Motor neuron (in vitro differentiated cells): ENCODE measurements around the gene TOX2. TPM values are rescaled to one million over a fixed set of nuclear protein-coding genes. Genes with fewer than 3 reads are reported as not detected.

Experiments used
- ATAC-seq, 8 experiments: fragments of 200-7000 bp; cut with Tn5 transposase; replicated peaks in 6 of 8; 2 replicates each; pipeline ENCODE4 v1.8.0; 2021; ENCODE audit warnings: mild to moderate bottlenecking in 8 of 8, moderate library complexity in 8 of 8
- H3K27ac ChIP-seq, 2 donors: fragments of 250-450 bp; sonication (Bioruptor Pico); 2 replicates each; pipeline ENCODE4 v1.9.0; 2021; ENCODE audit warnings: antibody characterized with exemption in 2 of 2, mild to moderate bottlenecking in 2 of 2, moderate library complexity in 1 of 2
- H3K4me1 ChIP-seq, 2 donors: fragments of 250-450 bp; sonication (Bioruptor Pico); replicated peaks in 1 of 2; 2 replicates each; pipeline ENCODE4 v1.6.1; 2021; ENCODE audit warnings: antibody characterized with exemption in 2 of 2, mild to moderate bottlenecking in 2 of 2, moderate library complexity in 1 of 2
- H3K4me3 ChIP-seq, 5 donors: fragments of 250-450 bp; sonication (Bioruptor Pico); 2 replicates each; pipeline ENCODE4 v1.9.0; 2021; ENCODE audit warnings: antibody characterized with exemption in 5 of 5, mild to moderate bottlenecking in 5 of 5, moderate library complexity in 4 of 5
- WGBS, 10 experiments: fragments of 450-650 bp; shearing (Covaris generic); methylation state at CpG; one replicate each; pipeline ENCODE4 v1.0.0; 2022; 5-methylcytosine and 5-hydroxymethylcytosine counted together
- in situ Hi-C, 9 experiments: fragments of 400-800 bp; cut with MboI; loops; one replicate each; pipeline ENCODE4 v1.15.0; 2021; ENCODE audit warnings: low sequenced_read_pairs in 9 of 9, low pct_unique_long_range_greater_than_20kb in 2 of 9; ENCODE audit not compliant: unreplicated experiment in 9 of 9
- total RNA-seq, 8 experiments: library from RNA; unstranded; fragments of 300-600 nt; gene quantifications; 2 replicates each; pipeline versions ENCODE4 v1.2.3 to v1.2.4, GENCODE V29; 2022

TOX2 gene
- total RNA-seq, 8 experiments from 2014 or later: 4.9 to 27.0 (median 8.6) TPM

GRCh38 chr20:43903953-43904826 lies 10.5 kb upstream of the TOX2 start:
- in situ Hi-C loops: loop anchor here in 1 of 9 experiments (25.0 kb wide), 1 partner anchor 142 kb away; no protein-coding TSS in a partner anchor
- peak in 6 of 8 experiments; percentile 5 to 99 (median 98) for ATAC-seq
- WGBS, 10 experiments: 0 to 61% (median 2%) methylated on average over 1 to 13 of the region's 14 CpGs; no CpG with 5 or more reads in 2 of the 10 experiments
- peak overlapping the region; percentile 70 to 83 for H3K27ac ChIP-seq
- peaks cover 20 to 22% of the 10 kb centered on the region in 2 donors for H3K4me1 ChIP-seq
- no peak overlapping the region for H3K4me3 ChIP-seq

- in situ Hi-C loops: loop anchor here in 1 of 9 experiments (25.0 kb wide), 1 partner anchor 143 kb away; no protein-coding TSS in a partner anchor
- peaks cover 20 to 22% of the 10 kb centered on the region in 2 donors for H3K4me1 ChIP-seq
- 20 to 100% (median 75%) methylated on average over 1 to 7 of the region's 8 CpGs; no CpG with 5 or more reads in 1 of the 10 experiments for WGBS, 10 experiments
- no peak overlapping the region for H3K4me3 ChIP-seq
- peak in 5 of 8 experiments; percentile 4 to 46 (median 8) for ATAC-seq
- peak overlapping the region; percentile 47 to 57 for H3K27ac ChIP-seq
These were observed 9.8 kb upstream of the TOX2 start for GRCh38 chr20:43904827-43905177.

GRCh38 chr20:43906505-43907034 lies 8.1 kb upstream of the TOX2 start:
- WGBS, 10 experiments: 61 to 100% (median 100%) methylated on average over 1 to 2 of the region's 2 CpGs; no CpG with 5 or more reads in 1 of the 10 experiments
- in situ Hi-C loops: loop anchor here in 1 of 9 experiments (25.0 kb wide), 1 partner anchor 144 kb away; no protein-coding TSS in a partner anchor
- ATAC-seq: no peak
- no peak overlapping the region for H3K4me3 ChIP-seq
- H3K4me1 ChIP-seq: peaks cover 20 to 22% of the 10 kb centered on the region in 2 donors
- H3K27ac ChIP-seq: no peak overlapping the region

GRCh38 chr20:43909211-43909610 lies 5.4 kb upstream of the TOX2 start:
- no peak overlapping the region for H3K4me3 ChIP-seq
- no peak for ATAC-seq
- 80 to 100% (median 100%) methylated on average over 1 to 2 of the region's 3 CpGs; no CpG with 5 or more reads in 6 of the 10 experiments for WGBS, 10 experiments
- H3K4me1 ChIP-seq: peaks cover 8 to 10% of the 10 kb centered on the region in 2 donors
- H3K27ac ChIP-seq: no peak overlapping the region
- in situ Hi-C loops: loop anchor here in 1 of 9 experiments (25.0 kb wide), 1 partner anchor 147 kb away; no protein-coding TSS in a partner anchor

- Histone ChIP-seq H3K4me3 (no peak overlapping the region), H3K4me1 (peaks cover 5% of the 10 kb centered on the region in 2 donors), H3K27ac (no peak overlapping the region)
- in situ Hi-C loops: loop anchor here in 1 of 9 experiments (25.0 kb wide), 1 partner anchor 147 kb away; no protein-coding TSS in a partner anchor
- no peak for ATAC-seq
- 0 to 89% (median 63%) methylated on average over 1 to 5 of the region's 5 CpGs; no CpG with 5 or more reads in 2 of the 10 experiments for WGBS, 10 experiments
These were observed 4.9 kb upstream of the TOX2 start for GRCh38 chr20:43909720-43910119.

- Histone ChIP-seq H3K4me3 (no peak overlapping the region), H3K4me1 (peaks cover 0 to 2% of the 10 kb centered on the region in 2 donors), H3K27ac (no peak overlapping the region)
- 47 to 100% (median 75%) methylated on average over 1 to 4 of the region's 4 CpGs; no CpG with 5 or more reads in 5 of the 10 experiments for WGBS, 10 experiments
- in situ Hi-C loops: loop anchor here in 1 of 9 experiments (25.0 kb wide), 1 partner anchor 148 kb away; no protein-coding TSS in a partner anchor
- ATAC-seq: no peak
These were observed 4.1 kb upstream of the TOX2 start for GRCh38 chr20:43910564-43910963.

GRCh38 chr20:43911066-43911465 lies 3.6 kb upstream of the TOX2 start:
- Histone ChIP-seq H3K4me1 (peaks cover 0 to 2% of the 10 kb centered on the region in 2 donors), H3K27ac (no peak overlapping the region), H3K4me3 (no peak overlapping the region)
- no peak for ATAC-seq
- in situ Hi-C loops: loop anchor here in 1 of 9 experiments (25.0 kb wide), 1 partner anchor 149 kb away; no protein-coding TSS in a partner anchor
- WGBS, 10 experiments: 50 to 100% (median 80%) methylated on average over 1 to 2 of the region's 2 CpGs; no CpG with 5 or more reads in 7 of the 10 experiments

- peaks cover 16 to 20% of the 10 kb centered on the region in 2 donors for H3K4me1 ChIP-seq
- WGBS, 10 experiments: 17 to 100% (median 68%) methylated on average over 1 to 3 of the region's 3 CpGs; no CpG with 5 or more reads in 3 of the 10 experiments
- in situ Hi-C loops: loop anchor here in 1 of 9 experiments (25.0 kb wide), 1 partner anchor 151 kb away; no protein-coding TSS in a partner anchor
- ATAC-seq: no peak
- H3K27ac ChIP-seq: no peak overlapping the region
- H3K4me3 ChIP-seq: no peak overlapping the region
These were observed 1.2 kb upstream of the TOX2 start for GRCh38 chr20:43913291-43914025.

- WGBS, 10 experiments: 0 to 16% (median 9%) methylated on average over 4 to 11 of the region's 66 CpGs; no CpG with 5 or more reads in 4 of the 10 experiments
These were observed 790 bp downstream of the TOX2 start for GRCh38 chr20:43915211-43916072.

GRCh38 chr20:43916073-43916880 lies 1.6 kb downstream of the TOX2 start:
- in situ Hi-C loops: loop anchor here in 1 of 9 experiments (25.0 kb wide), 1 partner anchor 154 kb away; no protein-coding TSS in a partner anchor
- H3K4me1 ChIP-seq: peaks cover 16 to 20% of the 10 kb centered on the region in 2 donors
- peak; percentile 29 to 55 (median 39) for ATAC-seq
- no peak overlapping the region for H3K27ac ChIP-seq
- H3K4me3 ChIP-seq: peak overlapping the region; percentile 53 to 74 (median 65)
- 0 to 25% (median 17%) methylated on average over 1 to 6 of the region's 50 CpGs; no CpG with 5 or more reads in 5 of the 10 experiments for WGBS, 10 experiments

More at GRCh38 chr20:43915211-43916072, 790 bp downstream of the TOX2 start:
- Histone ChIP-seq H3K27ac (no peak overlapping the region), H3K4me1 (peaks cover 16 to 20% of the 10 kb centered on the region in 2 donors), H3K4me3 (peak overlapping the region; percentile 53 to 74 (median 65))
- ATAC-seq: peak; percentile 27 to 47 (median 40)
- in situ Hi-C loops: loop anchor here in 1 of 9 experiments (25.0 kb wide), 1 partner anchor 153 kb away; no protein-coding TSS in a partner anchor
